Activated CD8-positive, alpha-beta memory T cell treated with anti-CD3 and anti-CD28 coated beads, Interleukin-2, amount 50 U/mL, for 1 hour (primary cell): Measurements from ENCODE around the gene PRKN.
"Not testable (repeated sequence)": the region's sequence is repeated elsewhere in the genome, so short reads cannot be mapped to it uniquely, and the experiment has no call there.

Experiments used
- DNase-seq: peaks from one replicate; pipeline ENCODE4 v3.0.0-alpha.2; 2020; ENCODE audit errors: extremely low read depth

Gene PRKN

DNA sequence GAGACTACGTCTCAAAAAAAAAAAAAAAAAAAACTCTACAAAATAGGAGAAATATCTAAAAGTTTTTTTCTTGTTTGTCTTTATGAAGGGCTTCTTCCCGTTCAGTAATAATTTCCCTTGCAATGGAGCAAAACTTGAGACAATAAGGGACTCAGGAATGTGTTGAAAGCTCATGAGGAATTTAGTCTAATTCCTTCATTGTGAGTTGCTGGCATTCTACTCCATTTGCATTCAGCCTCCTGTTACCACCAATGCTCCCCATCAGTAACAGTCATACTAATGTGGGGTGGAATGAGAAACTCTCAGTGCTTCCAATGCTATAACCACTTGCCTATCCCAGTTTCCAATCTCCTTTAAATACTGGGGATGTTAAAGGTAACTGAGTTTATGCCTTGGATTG is 877.0 kb downstream of the PRKN start:
- DNase-seq: no peak

DNA sequence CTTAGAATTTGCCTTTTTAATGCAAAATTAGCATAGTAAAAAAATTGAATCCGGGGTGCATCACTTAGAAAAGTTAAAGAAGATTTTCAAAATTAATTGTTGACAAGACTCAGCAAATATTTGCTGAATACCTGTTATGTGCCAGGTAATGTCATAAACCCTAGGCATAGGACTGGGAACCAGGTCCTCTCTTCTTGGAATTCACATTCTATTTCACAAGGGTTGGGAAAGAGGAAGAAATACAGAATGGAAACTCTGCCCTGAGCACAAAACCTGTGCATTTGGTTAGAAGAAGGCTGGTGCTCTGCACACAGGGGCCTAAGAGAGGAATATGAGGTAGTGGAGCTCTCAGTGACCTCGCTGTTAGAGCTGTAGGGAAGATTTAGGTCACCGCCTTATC is 879.9 kb downstream of the PRKN start:
- no peak for DNase-seq

DNA sequence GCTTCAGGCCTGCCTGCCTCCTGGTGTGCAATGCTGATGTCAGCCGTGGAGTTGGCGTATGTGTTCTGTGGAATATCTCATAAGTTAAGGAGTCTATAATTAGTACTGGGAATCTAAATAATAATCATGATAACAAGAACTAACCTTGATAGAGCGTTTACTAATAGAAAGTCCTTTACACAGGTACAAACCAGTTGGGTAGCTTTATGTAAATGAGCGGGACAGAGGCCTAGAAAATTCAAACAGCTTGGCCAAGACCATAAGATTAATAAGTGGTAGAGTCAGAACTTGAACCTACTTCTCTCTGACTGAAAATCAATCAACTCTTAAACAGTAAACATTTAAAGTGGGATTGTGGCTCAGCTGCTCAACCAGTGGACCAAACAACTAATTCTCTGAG is 882.8 kb downstream of the PRKN start:
- DNase-seq: no peak

DNA sequence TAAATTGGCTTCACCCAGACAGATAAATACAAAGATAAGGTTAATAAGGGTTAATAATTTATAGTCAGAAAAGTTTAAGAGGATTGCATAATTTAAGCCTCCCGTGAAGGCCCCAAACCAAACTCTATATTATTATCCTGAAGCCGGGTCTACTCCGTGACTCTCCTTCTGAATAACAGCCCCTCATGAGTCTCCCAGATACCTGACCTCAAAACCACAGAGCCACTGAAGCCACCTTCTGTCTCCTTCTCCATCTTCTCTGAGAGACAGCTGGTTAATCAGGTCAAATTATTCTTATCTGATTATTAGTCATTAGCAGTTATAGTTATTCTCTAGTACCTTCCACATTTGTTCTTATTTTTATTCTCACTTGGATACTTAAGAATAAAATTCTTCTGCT is 884.5 kb downstream of the PRKN start:
- DNase-seq: no peak

DNA sequence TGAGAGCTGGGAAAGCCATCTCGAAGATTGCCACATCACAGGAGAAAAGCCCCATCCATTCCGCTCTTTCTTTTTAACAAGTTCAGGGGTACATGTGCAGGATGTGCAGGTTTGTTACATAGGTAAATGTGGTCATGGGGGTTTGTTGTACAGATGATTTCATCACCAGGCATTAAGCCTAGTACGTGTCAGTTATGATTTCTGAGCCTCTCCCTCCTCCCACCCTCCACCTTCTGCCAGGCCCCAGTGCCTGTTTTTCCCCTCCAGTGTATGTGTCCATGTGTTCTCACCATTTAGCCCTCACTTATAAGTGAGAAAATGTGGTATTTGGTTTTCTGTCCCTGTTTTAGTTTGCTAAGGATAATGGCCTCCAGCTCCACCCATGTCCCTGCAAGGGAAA is 887.2 kb downstream of the PRKN start:
- DNase-seq: no peak

DNA sequence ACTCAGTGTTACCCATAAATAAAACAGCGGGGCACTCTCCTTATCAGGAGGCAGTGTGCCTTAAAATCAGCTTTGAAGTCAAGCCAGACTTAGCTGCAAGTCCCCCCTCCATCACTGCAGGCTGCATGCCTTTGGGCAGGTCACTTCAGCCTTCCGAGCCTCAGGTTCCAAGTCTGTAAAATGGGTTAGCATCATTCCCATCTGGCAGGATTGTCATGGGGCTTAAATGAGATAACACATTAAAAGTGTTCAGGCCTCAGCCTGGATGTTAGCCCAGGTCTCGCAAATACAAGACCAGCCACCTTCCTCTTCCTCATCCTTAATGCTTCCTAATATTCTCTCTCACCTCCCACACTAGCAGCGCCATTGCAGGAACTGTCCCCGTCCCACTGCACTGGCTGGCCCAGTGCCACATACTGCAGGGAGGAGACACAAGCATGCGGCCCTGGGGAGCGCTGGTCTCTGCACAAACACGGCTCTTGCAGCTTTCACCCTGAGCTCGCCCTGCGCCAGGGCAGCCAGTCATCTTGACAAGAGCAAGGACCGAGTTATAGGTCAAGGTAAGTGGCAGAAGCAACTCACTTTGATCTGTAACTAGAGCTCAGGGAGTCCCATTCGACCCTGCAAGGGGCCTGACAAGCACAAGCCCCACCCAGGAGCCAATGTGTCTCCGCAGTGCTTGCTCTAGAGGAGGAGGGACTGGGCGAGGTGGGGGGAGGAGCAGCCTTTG is 889.1 kb downstream of the PRKN start:
- DNase-seq: no peak

DNA sequence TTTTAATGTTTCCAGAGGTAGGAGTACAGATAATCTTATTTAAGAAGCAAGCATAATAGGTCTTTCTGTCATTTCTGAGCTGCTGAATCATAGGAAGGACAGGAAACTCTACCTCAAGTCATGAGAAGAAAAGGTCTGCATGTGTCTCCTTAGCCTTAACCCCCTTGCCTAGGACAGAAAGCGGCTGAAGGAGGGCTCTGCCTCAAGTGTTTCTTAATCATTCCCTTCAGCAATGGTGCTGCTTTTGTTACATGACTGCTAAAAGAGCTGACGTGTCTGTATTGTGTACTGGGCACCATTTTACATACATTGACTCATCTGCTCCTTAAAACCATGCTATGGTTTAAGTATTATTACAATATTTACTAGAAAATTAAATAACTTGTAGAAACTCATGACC is 889.7 kb downstream of the PRKN start:
- DNase-seq: no peak

DNA sequence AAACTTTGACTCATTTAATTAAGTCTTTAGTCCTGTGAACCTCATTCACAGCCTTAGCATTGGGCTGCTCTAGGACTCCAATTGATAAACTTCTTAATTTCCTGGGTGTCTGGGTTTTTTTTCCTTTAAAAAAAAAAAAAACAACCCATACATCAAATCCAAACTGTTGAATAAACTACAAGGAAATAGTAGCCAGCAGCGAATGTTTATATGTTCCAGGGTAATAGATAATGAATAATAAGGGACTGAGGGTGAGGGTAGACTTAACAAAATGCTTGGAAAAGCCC is 890.2 kb downstream of the PRKN start:
- DNase-seq: no peak

DNA sequence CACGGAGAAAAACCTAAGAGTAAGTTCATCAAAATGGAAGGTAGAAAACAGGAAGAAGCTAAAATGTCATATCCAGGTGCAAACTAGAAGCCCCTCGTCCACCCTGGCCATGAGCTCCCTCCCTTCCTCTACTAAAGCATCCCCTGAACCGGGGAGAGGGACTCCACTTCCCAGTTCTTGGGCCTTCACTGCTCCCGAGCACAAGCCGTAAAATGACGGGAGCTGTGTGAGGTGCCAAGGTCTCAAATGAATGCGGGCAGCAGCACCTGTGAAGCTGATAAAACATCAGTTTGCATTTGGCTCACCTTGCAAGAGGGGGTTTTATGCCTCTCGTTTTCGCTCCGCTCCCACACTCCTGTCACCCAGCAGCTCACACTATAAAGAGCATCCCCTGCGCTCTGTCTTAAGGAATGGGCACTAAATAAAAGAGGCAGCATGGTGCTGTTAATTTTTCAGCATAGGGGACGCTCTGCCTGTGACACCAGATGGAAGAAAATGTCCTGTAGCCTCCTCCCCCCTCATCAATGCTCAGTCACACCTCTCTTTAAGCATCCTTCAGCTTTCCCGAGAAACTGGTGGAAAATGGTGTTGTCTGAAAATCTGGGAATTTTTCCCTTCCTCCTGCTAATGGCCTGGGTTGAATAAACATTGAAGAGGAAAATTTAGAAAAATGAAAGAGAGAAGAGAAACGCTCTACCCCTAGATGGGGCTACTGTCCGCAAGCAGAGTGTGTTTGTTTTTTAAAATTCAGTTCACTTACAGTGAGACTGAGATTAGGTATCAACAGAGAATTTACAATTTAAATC is 890.7 kb downstream of the PRKN start:
- DNase-seq: no peak

DNA sequence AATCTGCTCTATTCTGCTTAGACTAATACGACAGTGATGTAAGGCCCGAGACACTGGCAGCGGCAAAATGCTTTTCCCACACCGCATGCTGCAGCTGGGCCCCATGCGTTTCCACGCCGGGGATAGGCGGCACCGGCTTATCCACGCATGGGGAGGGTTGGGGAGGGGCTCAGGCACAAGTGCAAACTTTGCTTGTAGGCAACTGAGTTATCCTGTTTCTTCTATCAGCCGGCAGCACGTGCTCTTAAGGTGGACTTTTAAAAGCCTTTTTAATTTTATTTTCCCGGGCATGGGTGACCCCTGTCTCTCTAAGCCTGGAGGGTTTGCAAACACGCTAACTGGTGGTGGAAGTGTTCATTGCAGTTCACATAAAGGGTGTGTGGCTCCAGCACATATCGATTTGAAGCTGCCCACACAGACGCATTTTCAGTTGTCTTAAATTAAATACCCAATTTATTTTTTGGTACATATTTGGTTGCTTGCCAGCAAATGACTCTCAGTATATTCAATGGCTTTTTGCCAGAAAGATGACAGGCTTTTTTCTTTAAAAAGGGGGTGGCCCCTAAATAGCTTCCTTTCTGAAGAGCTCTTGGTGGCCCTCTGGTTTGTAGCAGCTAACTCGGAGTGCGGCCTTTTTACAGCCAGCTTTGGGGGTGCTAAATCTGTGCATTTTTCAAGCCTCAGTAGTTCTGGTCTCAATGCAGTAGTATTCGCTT is 891.9 kb downstream of the PRKN start:
- DNase-seq: no peak

DNA sequence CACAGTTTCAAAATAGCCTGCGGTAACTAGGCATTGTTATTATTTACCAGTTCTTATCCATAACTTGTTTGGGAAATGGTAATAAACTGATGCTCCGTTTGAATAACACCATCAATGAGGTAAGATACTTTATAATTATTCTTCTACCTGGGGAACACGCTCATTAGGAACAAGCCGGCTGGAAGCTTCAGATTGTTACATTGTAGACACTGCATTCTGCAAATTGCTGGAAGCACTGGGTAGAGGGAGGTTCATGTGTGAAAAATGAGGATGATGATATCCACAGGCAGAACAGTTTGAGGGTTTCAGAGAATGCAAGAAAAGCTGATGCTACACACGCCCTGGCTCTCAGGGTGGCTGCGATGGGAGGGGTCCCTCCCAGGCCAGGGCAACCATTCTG is 893.1 kb downstream of the PRKN start:
- DNase-seq: no peak

DNA sequence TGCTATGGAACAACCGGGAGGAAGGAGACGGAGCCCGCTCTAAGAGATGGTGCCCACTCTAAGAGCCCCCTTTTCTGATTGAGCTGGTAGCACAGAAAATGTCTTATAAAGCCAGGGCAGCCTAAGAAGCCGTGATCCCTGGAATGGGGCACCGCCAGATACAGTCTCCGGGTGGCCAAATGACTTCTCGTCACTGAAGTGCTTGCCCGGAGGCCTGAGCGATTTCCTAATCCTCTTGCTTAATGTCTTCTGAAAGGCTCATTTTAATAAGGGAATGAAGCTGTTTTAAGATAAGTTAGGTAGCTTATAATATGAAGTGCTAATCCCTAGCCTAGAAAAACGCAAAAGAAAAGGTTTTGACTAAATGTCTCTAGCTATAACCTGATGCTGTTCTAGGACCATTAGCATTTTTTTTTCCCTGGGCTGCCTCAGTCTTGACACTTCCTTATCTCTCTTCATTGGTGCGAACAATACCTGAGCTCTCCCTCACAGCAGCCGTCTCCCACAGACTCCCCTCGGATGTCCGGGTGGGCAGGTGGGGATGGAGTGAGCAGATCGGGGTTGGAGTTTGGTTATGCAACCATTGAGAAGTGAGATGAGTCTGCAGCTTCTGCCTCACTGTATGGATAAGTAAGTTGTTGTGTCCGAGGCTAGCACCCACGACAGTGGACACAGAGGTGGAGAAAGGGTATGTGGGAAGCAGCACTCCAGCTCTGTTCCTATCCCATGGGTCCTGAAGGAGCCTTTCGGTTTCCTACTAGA is 894.3 kb downstream of the PRKN start:
- no peak for DNase-seq

DNA sequence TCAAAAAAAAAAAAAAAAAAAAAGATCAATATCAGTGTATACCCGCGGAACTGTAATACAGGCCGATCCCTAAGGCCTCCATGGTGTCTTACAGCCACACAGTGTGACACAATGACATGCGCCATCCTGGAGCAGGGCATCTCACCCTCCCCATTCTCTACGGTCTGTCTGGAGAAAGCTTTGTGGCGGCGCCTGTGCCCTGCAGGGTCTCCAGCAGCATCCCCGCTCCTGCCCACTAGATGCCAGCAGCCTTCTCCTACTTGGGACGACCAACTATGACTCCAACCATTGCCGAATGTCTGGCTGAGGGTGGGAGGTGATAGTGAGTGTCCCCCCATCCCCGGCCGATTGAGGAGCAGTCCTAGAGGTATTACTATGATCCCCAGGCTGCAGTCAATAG is 894.9 kb downstream of the PRKN start:
- DNase-seq: no peak

DNA sequence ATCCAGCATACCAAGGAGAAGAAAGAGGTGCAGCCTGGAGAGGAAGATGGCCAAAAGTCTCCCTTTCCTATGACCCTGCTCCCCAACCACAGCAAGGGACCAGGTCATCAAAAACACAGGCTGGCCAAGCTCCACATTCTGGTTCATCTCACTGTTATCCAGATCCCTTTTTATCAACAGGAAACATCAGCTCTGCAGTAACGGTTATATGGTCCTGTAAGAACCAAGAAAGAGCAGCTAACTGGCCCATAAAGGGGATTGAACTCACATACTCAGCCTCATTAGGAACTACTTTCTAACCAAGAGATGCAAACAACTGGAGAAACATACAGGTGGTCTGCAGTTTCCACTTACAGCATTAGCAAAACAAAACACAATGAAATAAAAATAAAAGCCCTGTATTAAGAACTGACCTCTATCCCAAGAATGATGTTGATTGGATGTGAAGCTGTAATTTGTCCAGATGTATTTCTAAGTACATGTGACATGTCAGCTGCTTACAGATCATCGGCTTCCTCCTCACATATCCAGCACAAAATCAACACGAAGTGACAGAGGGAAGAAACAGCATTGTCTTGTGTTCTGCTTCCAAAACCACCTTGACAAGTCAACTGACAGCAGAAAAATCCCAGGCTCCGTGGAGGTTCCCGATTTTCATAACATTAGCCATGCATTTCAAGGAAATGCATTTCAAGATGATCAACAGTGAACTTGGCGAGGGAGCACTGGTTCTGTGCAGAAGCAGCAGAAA is 896.5 kb downstream of the PRKN start:
- DNase-seq: no peak

DNA sequence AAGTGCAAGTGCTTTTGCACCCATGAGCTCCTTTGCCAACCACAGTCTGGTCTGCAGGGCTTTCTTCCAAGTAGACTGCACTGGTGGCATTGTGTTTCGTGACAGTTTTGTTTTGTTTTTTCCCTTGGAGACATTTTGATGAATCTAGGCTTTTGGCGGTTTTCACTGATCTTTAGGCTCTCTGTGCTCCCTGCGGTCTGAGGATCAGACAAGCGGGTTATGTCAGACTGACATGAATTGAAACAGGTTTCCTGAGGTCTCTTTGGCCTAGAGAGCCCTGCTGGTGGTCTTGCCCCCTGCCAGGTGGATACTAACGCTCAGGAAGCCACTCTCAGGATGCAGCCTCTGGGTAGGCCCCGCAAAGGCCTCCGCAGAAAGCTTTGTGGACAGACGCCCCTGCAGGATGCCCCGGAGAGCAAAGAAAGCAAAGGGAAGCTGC is 898.3 kb downstream of the PRKN start:
- DNase-seq: no peak

DNA sequence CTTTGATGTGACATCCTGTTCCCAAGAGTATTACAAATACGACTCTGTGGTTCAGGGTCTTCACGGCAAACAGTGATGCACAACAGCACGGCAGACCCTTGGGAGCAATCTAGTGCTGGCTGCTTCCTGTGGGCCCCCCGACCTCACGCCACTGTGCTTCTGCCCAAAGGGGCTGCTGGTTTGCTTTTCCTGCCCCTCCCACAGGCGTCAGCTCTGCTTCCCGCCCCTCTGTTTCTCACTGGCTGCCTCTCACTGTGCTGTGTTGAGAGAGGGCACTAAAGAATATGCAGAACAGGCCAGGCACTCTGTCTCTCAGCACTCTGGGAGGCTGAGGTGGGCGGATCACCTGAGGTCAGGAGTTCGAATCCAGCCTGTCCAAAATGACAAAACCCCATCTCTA is 899.2 kb downstream of the PRKN start:
- no peak for DNase-seq

DNA sequence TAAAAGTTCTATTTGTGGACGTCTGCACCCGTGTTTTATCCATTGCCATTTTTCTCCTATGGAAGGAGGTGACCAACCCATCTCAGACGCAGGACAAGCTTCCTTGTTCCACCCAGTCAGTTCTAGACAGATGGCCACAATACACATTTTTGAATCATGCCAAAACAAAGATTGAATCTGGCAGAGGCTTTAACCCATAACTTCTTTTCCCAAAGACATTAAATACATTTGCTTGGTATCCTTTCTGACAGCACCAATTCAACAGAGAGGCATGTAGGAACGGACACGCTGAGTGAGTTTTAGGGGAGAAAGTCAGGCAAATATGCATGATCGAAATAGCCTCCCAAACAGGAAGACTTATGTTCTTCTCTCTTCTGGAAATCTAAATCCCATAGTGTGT is 901.1 kb downstream of the PRKN start:
- no peak for DNase-seq

DNA sequence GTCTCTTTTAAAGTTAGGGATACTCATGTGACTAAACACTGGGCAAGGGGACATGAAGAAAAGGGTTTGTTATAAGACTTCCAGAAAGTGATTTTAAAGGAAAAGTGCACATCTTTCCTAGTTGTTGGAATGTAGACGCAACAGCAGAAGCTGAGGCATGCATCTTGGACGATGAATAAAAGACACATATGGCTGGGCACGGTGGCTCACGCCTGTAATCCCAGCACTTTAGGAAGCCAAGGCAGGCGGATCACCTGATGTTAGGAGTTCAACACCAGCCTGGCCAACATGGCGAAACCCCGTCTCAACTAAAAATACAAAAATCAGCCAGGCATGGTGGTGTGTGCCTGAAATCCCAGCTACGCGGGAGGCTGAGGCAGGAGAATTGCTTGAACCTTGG is 905.4 kb downstream of the PRKN start:
- DNase-seq: not testable (repeated sequence)

DNA sequence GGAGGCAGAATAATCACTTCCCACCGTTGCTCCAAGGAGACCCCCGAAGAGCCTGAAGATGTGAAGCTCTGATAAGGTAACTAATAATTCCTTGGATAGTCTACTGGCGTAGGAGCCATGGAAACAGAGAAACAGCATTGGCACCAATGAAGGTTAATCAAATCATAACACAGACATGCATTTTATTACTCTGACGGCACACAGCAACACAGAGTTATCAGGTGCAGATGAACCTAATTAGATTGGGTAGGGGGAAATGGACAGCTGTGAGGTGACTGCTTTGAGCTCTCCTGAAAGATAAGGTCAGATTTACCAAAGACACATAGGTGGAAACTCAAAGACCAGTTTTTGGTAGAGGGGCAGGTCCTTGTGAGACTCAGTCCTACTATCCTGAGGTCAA is 909.7 kb downstream of the PRKN start:
- no peak for DNase-seq

DNA sequence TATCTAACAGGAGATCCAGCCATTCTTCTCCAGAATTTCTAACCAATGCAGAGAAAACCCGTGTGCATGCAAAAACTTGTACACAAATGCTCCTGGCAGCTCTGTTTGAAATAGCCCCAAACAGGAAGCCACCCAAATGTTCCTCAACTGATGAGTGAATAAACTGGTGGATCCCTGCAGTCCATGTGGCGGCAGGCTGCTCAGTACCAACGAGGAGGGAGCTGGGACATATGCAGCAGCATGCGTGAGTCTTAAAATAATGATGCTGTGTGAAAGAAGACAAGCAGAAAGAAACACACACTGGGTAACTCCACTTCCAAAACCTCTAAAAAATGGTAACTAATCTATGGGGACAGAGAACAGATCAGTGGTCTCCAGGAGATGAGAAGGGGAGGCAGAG is 911.6 kb downstream of the PRKN start:
- DNase-seq: no peak

DNA sequence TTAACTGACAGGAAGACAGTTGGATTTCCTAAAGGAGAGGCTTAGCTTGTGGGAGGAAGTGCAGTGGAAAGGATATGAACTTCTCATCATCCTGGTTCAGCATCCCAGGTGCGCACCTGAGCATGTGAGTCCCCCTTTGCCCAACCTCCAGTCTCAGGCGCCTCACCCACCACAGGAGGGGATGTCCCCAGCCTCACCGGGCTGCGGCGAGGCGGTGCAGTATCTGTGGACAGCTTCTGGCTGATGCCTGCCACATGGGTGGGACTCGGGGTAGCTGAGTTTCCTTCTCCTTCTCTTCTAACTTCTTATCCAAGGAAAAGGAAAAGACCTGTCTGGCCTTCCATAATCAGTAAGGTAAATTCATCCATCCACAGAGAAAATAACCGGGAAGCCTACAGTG is 914.4 kb downstream of the PRKN start:
- no peak for DNase-seq

DNA sequence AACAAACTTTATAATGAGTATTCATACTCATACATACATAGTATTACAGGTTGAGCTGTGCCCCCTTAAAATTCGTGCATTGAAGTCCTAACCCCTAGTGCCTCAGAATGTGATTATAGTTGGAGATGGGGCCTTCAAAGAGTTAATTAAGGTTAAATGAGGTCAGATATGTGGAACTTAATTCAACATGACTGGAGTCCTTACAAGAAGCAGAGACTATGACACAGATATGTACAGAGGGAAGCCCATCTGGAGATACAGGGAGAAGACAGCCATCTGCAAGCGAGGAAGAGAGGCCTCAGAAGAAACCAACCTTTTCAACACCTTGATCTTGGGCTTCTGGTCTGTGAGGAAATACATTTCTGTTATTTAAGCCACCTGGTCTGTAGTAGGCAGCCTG is 917.6 kb downstream of the PRKN start:
- no peak for DNase-seq
